H1 (cell line): ENCODE results near the gene MGLL.

Experiments used
- CTCF ChIP-seq, 3 experiments: IDR thresholded peaks; 1 replicate in 2 of 3; 2 replicates in 1 of 3; pipeline versions ENCODE4 v1.5.1 to v1.6.1; 2011; ENCODE audit warnings: low read length in 3 of 3, mild to moderate bottlenecking in 3 of 3, inconsistent platforms in 2 of 3, low read depth in 1 of 3, moderate library complexity in 1 of 3; ENCODE audit not compliant: insufficient read depth in 1 of 3; ENCODE audit errors: control extremely low read depth in 1 of 3
- EZH2 ChIP-seq: fragments of 200-600 bp; sonication (generic); IDR thresholded peaks from 2 replicates; pipeline ENCODE4 v1.7.1; 2012; ENCODE audit warnings: low read depth, mild to moderate bottlenecking, moderate library complexity, low read length, inconsistent platforms; ENCODE audit not compliant: severe bottlenecking
- POLR2A ChIP-seq, 2 experiments: IDR thresholded peaks; 1 replicate in 1 of 2; 2 replicates in 1 of 2; pipeline ENCODE4 v1.6.1; 2011; ENCODE audit warnings: low read depth in 2 of 2, low read length in 2 of 2, mild to moderate bottlenecking in 2 of 2; ENCODE audit errors: control extremely low read depth in 1 of 2
- POLR2AphosphoS5 ChIP-seq: IDR thresholded peaks from 2 replicates; pipeline ENCODE4 v1.6.1; 2011; ENCODE audit warnings: low read depth, low read length
- RBBP5 ChIP-seq: IDR thresholded peaks from 2 replicates; pipeline ENCODE4 v1.7.1; 2012; ENCODE audit warnings: low read depth, mild to moderate bottlenecking, inconsistent platforms, low read length, moderate library complexity, borderline replicate concordance
- SIN3A ChIP-seq, 2 experiments: IDR thresholded peaks in 1 of 2; conservative IDR thresholded peaks in 1 of 2; 2 replicates each; pipeline ENCODE4 v1.6.1; 2011 to 2012; ENCODE audit warnings: low read length in 2 of 2, improper control_type of control experiment in 1 of 2, low read depth in 1 of 2, mild to moderate bottlenecking in 1 of 2
- SIX5 ChIP-seq: IDR thresholded peaks from 2 replicates; pipeline ENCODE4 v1.6.1; 2011; ENCODE audit warnings: mild to moderate bottlenecking, low read depth, low read length
- SP1 ChIP-seq: IDR thresholded peaks from 2 replicates; pipeline ENCODE4 v1.6.1; 2011; ENCODE audit warnings: low read depth, low read length
- USF2 ChIP-seq: IDR thresholded peaks from 2 replicates; pipeline ENCODE4 v1.6.1; 2011; ENCODE audit warnings: low read length, improper control_type of control experiment
- ZNF274 ChIP-seq: IDR thresholded peaks from 2 replicates; pipeline ENCODE4 v1.7.0; 2012; ENCODE audit warnings: low read length, borderline replicate concordance; ENCODE audit errors: extremely low read depth

GRCh38 chr3:127827808-127828207, 5.5 kb upstream of the MGLL start:
- TF ChIP-seq SP1 (no peak), POLR2A (IDR thresholded peaks at IDR 0.05; ENCODE audit: control extremely low read depth in 1 of 2, low read depth in 2 of 2, low read length in 2 of 2) (no peak), SIN3A (conservative IDR thresholded peaks at IDR 0.05 in 1 of 2, IDR thresholded peaks at IDR 0.05 in 1 of 2; ENCODE audit: low read depth in 1 of 2, low read length in 2 of 2) (no peak), CTCF (IDR thresholded peaks at IDR 0.05; ENCODE audit: control extremely low read depth in 1 of 3, insufficient read depth in 1 of 3, low read depth in 1 of 3, low read length in 3 of 3) (no peak), USF2 (no peak), RBBP5 (no peak), EZH2 (no peak), POLR2AphosphoS5 (no peak), ZNF274 (no peak), SIX5 (no peak)
